BE2C (cell line): ENCODE results near the gene TEX11.
"Not testable (repeated sequence)": the region's sequence is repeated elsewhere in the genome, so short reads cannot be mapped to it uniquely, and the experiment has no call there.

Source experiments
- DNase-seq: peaks from one replicate; pipeline ENCODE4 v3.0.0-alpha.2; 2020
- H3K27me3 ChIP-seq: fragments of 250-450 bp; sonication (Bioruptor Pico); 2 replicates; pipeline ENCODE4 v1.5.1; 2020; ENCODE audit warnings: mild to moderate bottlenecking
- H3K36me3 ChIP-seq: fragments of 250-450 bp; sonication (Bioruptor Pico); 2 replicates; pipeline ENCODE4 v1.5.1; 2020; ENCODE audit warnings: mild to moderate bottlenecking
- H3K4me1 ChIP-seq: fragments of 250-450 bp; sonication (Bioruptor Pico); 2 replicates; pipeline ENCODE4 v1.5.1; 2020
- H3K4me3 ChIP-seq: 2 replicates; pipeline ENCODE4 v1.5.1; 2011; ENCODE audit warnings: low read depth, low read length
- H3K9me3 ChIP-seq: fragments of 250-450 bp; sonication (Bioruptor Pico); 2 replicates; pipeline ENCODE4 v1.5.1; 2020
- CTCF ChIP-seq: IDR thresholded peaks from 2 replicates; pipeline ENCODE4 v1.5.1; 2012; ENCODE audit warnings: mild to moderate bottlenecking, low read depth, low read length

Gene TEX11

GRCh38 chrX:70720721-70721120, 187.8 kb downstream of the TEX11 start:
- Histone ChIP-seq H3K4me3 (no peak overlapping the region), H3K27me3 (no peaks in the 10 kb centered on the region), H3K9me3 (no peaks in the 10 kb centered on the region), H3K36me3 (no peaks in the 10 kb centered on the region), H3K4me1 (no peaks in the 10 kb centered on the region)
- DNase-seq, result no peak
- no peak for TF ChIP-seq CTCF

- not testable (repeated sequence) for DNase-seq, H3K27me3 ChIP-seq, H3K9me3 ChIP-seq, H3K4me3 ChIP-seq, H3K4me1 ChIP-seq, H3K36me3 ChIP-seq
Observed at GRCh38 chrX:70711336-70711735, 197.2 kb downstream of the TEX11 start.

- no peak for DNase-seq
- Histone ChIP-seq H3K9me3 (no peaks in the 10 kb centered on the region), H3K36me3 (no peaks in the 10 kb centered on the region), H3K27me3 (no peaks in the 10 kb centered on the region), H3K4me1 (no peaks in the 10 kb centered on the region), H3K4me3 (no peak overlapping the region)
- TF ChIP-seq CTCF, result no peak
Observed at GRCh38 chrX:70694339-70695122, 214.0 kb downstream of the TEX11 start.

GRCh38 chrX:70679455-70679854, 229.1 kb downstream of the TEX11 start:
- H3K9me3 ChIP-seq, H3K4me3 ChIP-seq, H3K36me3 ChIP-seq, DNase-seq, H3K27me3 ChIP-seq, H3K4me1 ChIP-seq: not testable (repeated sequence)

GRCh38 chrX:70675284-70675683, 233.2 kb downstream of the TEX11 start:
- no peak for TF ChIP-seq CTCF
- Histone ChIP-seq H3K27me3 (no peaks in the 10 kb centered on the region), H3K4me1 (no peaks in the 10 kb centered on the region), H3K4me3 (no peak overlapping the region), H3K9me3 (no peaks in the 10 kb centered on the region), H3K36me3 (no peaks in the 10 kb centered on the region)
- no peak for DNase-seq

GRCh38 chrX:70672326-70672725, 236.2 kb downstream of the TEX11 start:
- H3K27me3 ChIP-seq, result no peaks in the 10 kb centered on the region
- no peak for DNase-seq
- H3K4me3 ChIP-seq, result no peak overlapping the region
- no peak for TF ChIP-seq CTCF
- no peaks in the 10 kb centered on the region for H3K9me3 ChIP-seq
- H3K4me1 ChIP-seq, result no peaks in the 10 kb centered on the region
- no peaks in the 10 kb centered on the region for H3K36me3 ChIP-seq

GRCh38 chrX:70669120-70669519, 239.4 kb downstream of the TEX11 start:
- no peaks in the 10 kb centered on the region for H3K36me3 ChIP-seq
- TF ChIP-seq CTCF, result no peak
- no peaks in the 10 kb centered on the region for H3K4me1 ChIP-seq
- H3K27me3 ChIP-seq, result no peaks in the 10 kb centered on the region
- H3K9me3 ChIP-seq, result no peaks in the 10 kb centered on the region
- H3K4me3 ChIP-seq, result no peak overlapping the region
- DNase-seq, result no peak
